ENCODE data around the gene TLE6. TPM values are rescaled to one million over a fixed set of nuclear protein-coding genes. Genes with fewer than 3 reads are reported as not detected.

TLE6 gene
- total and polyA plus RNA-seq, 2 of the 13 experiments (the other 11 are each of a cell fraction or from before 2014, with no cell fraction given) = 0.24 to 5.5 TPM

GRCh38 chr19:3034656-3035541, 57.5 kb downstream of the TLE6 start (continued):
- TF ChIP-seq MLX (CRISPR knock-in tag; IDR thresholded peaks at IDR 0.05) (no peak), TRIM24 (CRISPR knock-in tag; IDR thresholded peaks at IDR 0.05) (no peak), BRD4 (CRISPR knock-in tag; IDR thresholded peaks at IDR 0.05) (no peak), ZMYM4 (CRISPR knock-in tag; IDR thresholded peaks at IDR 0.05) (no peak), ERF (CRISPR knock-in tag; IDR thresholded peaks at IDR 0.05) (no peak), HINFP (CRISPR knock-in tag; IDR thresholded peaks at IDR 0.05; ENCODE audit: low read depth) (0 out of 2 replicates have a peak, but pooled peaks have one; percentile 18), TEAD3 (CRISPR knock-in tag; optimal IDR thresholded peaks at IDR 0.05; ENCODE audit: borderline replicate concordance) (peak; percentile 5), GABPA (IDR thresholded peaks at IDR 0.05; ENCODE audit: low read depth, low read length) (peak; percentile 31; the same call in 1 of the 2 replicates), GABPA (CRISPR knock-in tag; IDR thresholded peaks at IDR 0.05; ENCODE audit: low read depth) (0 out of 2 replicates have a peak, but pooled peaks have one; percentile 24), ZNF687 (CRISPR knock-in tag; IDR thresholded peaks at IDR 0.05) (peak; percentile 63; the same call in 1 of the 2 replicates), HMG20B (CRISPR knock-in tag; conservative IDR thresholded peaks at IDR 0.05) (no peak), ZNF207 (IDR thresholded peaks at IDR 0.05; ENCODE audit: borderline replicate concordance) (no peak), ZNF788 (CRISPR knock-in tag; IDR thresholded peaks at IDR 0.05; ENCODE audit: borderline replicate concordance) (peak; percentile 60; the same call in 1 of the 2 replicates), ZUFSP (CRISPR knock-in tag; IDR thresholded peaks at IDR 0.05; ENCODE audit: borderline replicate concordance) (no peak), ZNF816 (CRISPR knock-in tag; IDR thresholded peaks at IDR 0.05; ENCODE audit: borderline replicate concordance) (0 out of 2 replicates have a peak, but pooled peaks have one; percentile 27), HIVEP1 (CRISPR knock-in tag; IDR thresholded peaks at IDR 0.05) (peak; percentile 30; the same call in 1 of the 2 replicates), ZNF792 (CRISPR knock-in tag; IDR thresholded peaks at IDR 0.05) (0 out of 2 replicates have a peak, but pooled peaks have one; percentile 18), ZBTB10 (CRISPR knock-in tag; IDR thresholded peaks at IDR 0.05; ENCODE audit: borderline replicate concordance) (0 out of 2 replicates have a peak, but pooled peaks have one; percentile 52)

Measured in HepG2 (cell line).